ENCODE data around the gene ZMIZ1. TPM values are rescaled to one million over a fixed set of nuclear protein-coding genes. Genes with fewer than 3 reads are reported as not detected.

ZMIZ1 gene
- total and polyA plus RNA-seq, 7 experiments from 2014 or later, result 1.8 to 57.2 (median 14.2) TPM

GRCh38 chr10:79351332-79351731 is 282.6 kb downstream of the ZMIZ1 start:
- no peak for DNase-seq
- peaks cover 25 to 58% (median 45%) of the 10 kb centered on the region in 5 donors for H3K36me3 Mint-ChIP-seq

GRCh38 chr10:79352035-79352877 is 283.5 kb downstream of the ZMIZ1 start:
- peaks cover 15 to 20% of the 10 kb centered on the region in 2 donors for H3K4me1 ChIP-seq (ENCODE audit: control insufficient read depth in 2 of 2, insufficient read depth in 2 of 2, low read length in 2 of 2)
- Mint-ChIP-seq H3K4me1 (peaks cover 9 to 60% (median 30%) of the 10 kb centered on the region in 7 donors), H3K4me3 (no peak overlapping the region), H3K36me3 (peaks cover 29 to 64% (median 52%) of the 10 kb centered on the region in 5 donors), H3K27ac (peak overlapping the region in 2 of 9 donors; percentile 37 to 45), H3K27me3 (no peaks in the 10 kb centered on the region), H3K9me3 (no peaks in the 10 kb centered on the region)
- DNase-seq (peak in 1 of 9 donors; percentile 22), ATAC-seq (no peak)
- no peaks in the 10 kb centered on the region for H3K27me3 ChIP-seq (ENCODE audit: control insufficient read depth in 2 of 2, insufficient read depth in 2 of 2, low read length in 2 of 2)
- ChIA-PET POLR2A (no interaction called here), CTCF (no interaction called here)
- H3K27ac ChIP-seq (ENCODE audit: low read depth, low read length), result no peak overlapping the region
- H3K9me3 ChIP-seq (ENCODE audit: control insufficient read depth in 2 of 3, low read length in 3 of 3), result no peaks in the 10 kb centered on the region
- H3K4me3 ChIP-seq (ENCODE audit: low read length), result no peak overlapping the region
- peaks cover 10 to 68% (median 16%) of the 10 kb centered on the region in 3 experiments for H3K36me3 ChIP-seq (ENCODE audit: control insufficient read depth in 2 of 3, insufficient read depth in 3 of 3, low read length in 3 of 3)
- intact Hi-C loops (cut with micrococcal nuclease), result no loop called here

More at GRCh38 chr10:79351332-79351731, 282.6 kb downstream of the ZMIZ1 start:
- Mint-ChIP-seq H3K27ac (peak overlapping the region in 1 of 9 donors; percentile 37), H3K4me3 (no peak overlapping the region), H3K4me1 (peaks cover 9 to 64% (median 30%) of the 10 kb centered on the region in 7 donors), H3K9me3 (no peaks in the 10 kb centered on the region), H3K27me3 (no peaks in the 10 kb centered on the region)
- Histone ChIP-seq H3K27ac (ENCODE audit: low read depth, low read length) (no peak overlapping the region), H3K4me1 (ENCODE audit: control insufficient read depth in 2 of 2, insufficient read depth in 2 of 2, low read length in 2 of 2) (peaks cover 15 to 25% of the 10 kb centered on the region in 2 donors), H3K4me3 (ENCODE audit: low read length) (no peak overlapping the region), H3K9me3 (ENCODE audit: control insufficient read depth in 2 of 3, low read length in 3 of 3) (no peaks in the 10 kb centered on the region), H3K36me3 (ENCODE audit: control insufficient read depth in 2 of 3, insufficient read depth in 3 of 3, low read length in 3 of 3) (peaks cover 10 to 68% (median 16%) of the 10 kb centered on the region in 3 experiments), H3K27me3 (ENCODE audit: control insufficient read depth in 2 of 2, insufficient read depth in 2 of 2, low read length in 2 of 2) (no peaks in the 10 kb centered on the region)
- ChIA-PET CTCF (no interaction called here), POLR2A (no interaction called here)
- no peak for ATAC-seq
- intact Hi-C loops (cut with micrococcal nuclease), result no loop called here

- peaks cover 9 to 60% (median 30%) of the 10 kb centered on the region in 7 donors for H3K4me1 Mint-ChIP-seq
- peaks cover 29 to 66% (median 55%) of the 10 kb centered on the region in 5 donors for H3K36me3 Mint-ChIP-seq
- Histone ChIP-seq H3K27ac (ENCODE audit: low read depth, low read length) (no peak overlapping the region), H3K27me3 (ENCODE audit: control insufficient read depth in 2 of 2, insufficient read depth in 2 of 2, low read length in 2 of 2) (no peaks in the 10 kb centered on the region), H3K36me3 (ENCODE audit: control insufficient read depth in 2 of 3, insufficient read depth in 3 of 3, low read length in 3 of 3) (peaks cover 10 to 68% (median 16%) of the 10 kb centered on the region in 3 experiments), H3K9me3 (ENCODE audit: control insufficient read depth in 2 of 3, low read length in 3 of 3) (no peaks in the 10 kb centered on the region), H3K4me1 (ENCODE audit: control insufficient read depth in 2 of 2, insufficient read depth in 2 of 2, low read length in 2 of 2) (peaks cover 15 to 17% of the 10 kb centered on the region in 2 donors), H3K4me3 (ENCODE audit: low read length) (no peak overlapping the region)
- H3K9me3 Mint-ChIP-seq, result no peaks in the 10 kb centered on the region
- H3K4me3 Mint-ChIP-seq, result no peak overlapping the region
- no peak overlapping the region for H3K27ac Mint-ChIP-seq
- DNase-seq, result peak in 1 of 9 donors; percentile 17
- no peaks in the 10 kb centered on the region for H3K27me3 Mint-ChIP-seq
- POLR2A ChIA-PET, result no interaction called here
- peak; percentile 37 for ATAC-seq
- intact Hi-C loops (cut with micrococcal nuclease), result no loop called here
- CTCF ChIA-PET, result no interaction called here
Measured at GRCh38 chr10:79353000-79353406, 284.2 kb downstream of the ZMIZ1 start.

GRCh38 chr10:79353726-79354125 is 285.0 kb downstream of the ZMIZ1 start:
- Mint-ChIP-seq H3K4me3 (no peak overlapping the region), H3K27me3 (no peaks in the 10 kb centered on the region), H3K27ac (no peak overlapping the region), H3K36me3 (peaks cover 29 to 66% (median 55%) of the 10 kb centered on the region in 5 donors), H3K4me1 (peaks cover 4 to 57% (median 24%) of the 10 kb centered on the region in 7 donors), H3K9me3 (peaks cover 0 to 1% (median 0%) of the 10 kb centered on the region in 11 donors)
- ATAC-seq (no peak), DNase-seq (no peak)
- Histone ChIP-seq H3K9me3 (ENCODE audit: control insufficient read depth in 2 of 3, low read length in 3 of 3) (no peaks in the 10 kb centered on the region), H3K4me1 (ENCODE audit: control insufficient read depth in 2 of 2, insufficient read depth in 2 of 2, low read length in 2 of 2) (peaks cover 7 to 10% of the 10 kb centered on the region in 2 donors), H3K36me3 (ENCODE audit: control insufficient read depth in 2 of 3, insufficient read depth in 3 of 3, low read length in 3 of 3) (peaks cover 10 to 68% (median 16%) of the 10 kb centered on the region in 3 experiments), H3K27ac (ENCODE audit: low read depth, low read length) (no peak overlapping the region), H3K4me3 (ENCODE audit: low read length) (no peak overlapping the region), H3K27me3 (ENCODE audit: control insufficient read depth in 2 of 2, insufficient read depth in 2 of 2, low read length in 2 of 2) (no peaks in the 10 kb centered on the region)
- POLR2A ChIA-PET, result no interaction called here
- CTCF ChIA-PET, result interaction anchor here (0.6 kb wide), 1 partner anchor 186 kb away, joined by 3 read pairs; no protein-coding TSS in a partner anchor
- intact Hi-C loops (cut with micrococcal nuclease), result no loop called here

GRCh38 chr10:79354141-79354540 is 285.4 kb downstream of the ZMIZ1 start:
- Histone ChIP-seq H3K27ac (ENCODE audit: low read depth, low read length) (no peak overlapping the region), H3K4me1 (ENCODE audit: control insufficient read depth in 2 of 2, insufficient read depth in 2 of 2, low read length in 2 of 2) (peaks cover 3 to 6% of the 10 kb centered on the region in 2 donors), H3K36me3 (ENCODE audit: control insufficient read depth in 2 of 3, insufficient read depth in 3 of 3, low read length in 3 of 3) (peaks cover 10 to 68% (median 16%) of the 10 kb centered on the region in 3 experiments), H3K9me3 (ENCODE audit: control insufficient read depth in 2 of 3, low read length in 3 of 3) (no peaks in the 10 kb centered on the region), H3K4me3 (ENCODE audit: low read length) (no peak overlapping the region), H3K27me3 (ENCODE audit: control insufficient read depth in 2 of 2, insufficient read depth in 2 of 2, low read length in 2 of 2) (no peaks in the 10 kb centered on the region)
- H3K36me3 Mint-ChIP-seq, result peaks cover 29 to 66% (median 55%) of the 10 kb centered on the region in 5 donors
- peaks cover 0 to 53% (median 20%) of the 10 kb centered on the region in 7 donors for H3K4me1 Mint-ChIP-seq
- H3K9me3 Mint-ChIP-seq, result peaks cover 0 to 2% (median 0%) of the 10 kb centered on the region in 11 donors
- DNase-seq (no peak), ATAC-seq (no peak)
- ChIA-PET POLR2A (interaction anchor here (0.5 kb wide), 1 partner anchor 35 kb away, joined by 3 read pairs; no protein-coding TSS in a partner anchor), CTCF (interaction anchor here (0.6 kb wide), 1 partner anchor 186 kb away, joined by 3 read pairs; no protein-coding TSS in a partner anchor)
- H3K27me3 Mint-ChIP-seq, result no peaks in the 10 kb centered on the region
- no peak overlapping the region for H3K4me3 Mint-ChIP-seq
- peak overlapping the region in 1 of 9 donors; percentile 31 for H3K27ac Mint-ChIP-seq
- intact Hi-C loops (cut with micrococcal nuclease), result no loop called here

GRCh38 chr10:79354615-79355014 is 285.8 kb downstream of the ZMIZ1 start:
- DNase-seq, result no peak
- H3K4me3 Mint-ChIP-seq, result no peak overlapping the region
- ATAC-seq, result no peak
- Histone ChIP-seq H3K4me1 (ENCODE audit: control insufficient read depth in 2 of 2, insufficient read depth in 2 of 2, low read length in 2 of 2) (peaks cover 0 to 1% of the 10 kb centered on the region in 2 donors), H3K27ac (ENCODE audit: low read depth, low read length) (no peak overlapping the region), H3K27me3 (ENCODE audit: control insufficient read depth in 2 of 2, insufficient read depth in 2 of 2, low read length in 2 of 2) (no peaks in the 10 kb centered on the region), H3K9me3 (ENCODE audit: control insufficient read depth in 2 of 3, low read length in 3 of 3) (no peaks in the 10 kb centered on the region), H3K4me3 (ENCODE audit: low read length) (no peak overlapping the region), H3K36me3 (ENCODE audit: control insufficient read depth in 2 of 3, insufficient read depth in 3 of 3, low read length in 3 of 3) (peaks cover 10 to 64% (median 12%) of the 10 kb centered on the region in 3 experiments)
- CTCF ChIA-PET, result no interaction called here
- intact Hi-C loops (cut with micrococcal nuclease), result no loop called here
- no peaks in the 10 kb centered on the region for H3K27me3 Mint-ChIP-seq
- peak overlapping the region in 3 of 9 donors; percentile 30 to 45 (median 32) for H3K27ac Mint-ChIP-seq
- peaks cover 27 to 66% (median 55%) of the 10 kb centered on the region in 5 donors for H3K36me3 Mint-ChIP-seq
- H3K9me3 Mint-ChIP-seq, result peaks cover 0 to 2% (median 0%) of the 10 kb centered on the region in 11 donors
- POLR2A ChIA-PET, result interaction anchor here (0.5 kb wide), 1 partner anchor 35 kb away, joined by 3 read pairs; no protein-coding TSS in a partner anchor
- H3K4me1 Mint-ChIP-seq, result peaks cover 0 to 48% (median 16%) of the 10 kb centered on the region in 7 donors
